ENCODE data around the gene RNF225.
"Not testable (repeated sequence)": the region's sequence is repeated elsewhere in the genome, so short reads cannot be mapped to it uniquely, and the experiment has no call there.

The RNF225 gene

GRCh38 chr19:58395220-58395978, at the start of gene RNF225:
Gene RNF225, plus strand, starts transcription at chr19:58395656. Its CDS starts 434 bp downstream, at chr19:58396090.
- Mint-ChIP-seq H3K9me3 (no peaks in the 10 kb centered on the region), H3K27me3 (ENCODE audit: low read depth) (peaks cover 9% of the 10 kb centered on the region), H3K4me3 (no peak within 1 kb of the TSS), H3K4me1 (ENCODE audit: low read depth) (peaks cover 9% of the 10 kb centered on the region), H3K36me3 (ENCODE audit: low read depth) (peaks cover 30% of the 10 kb centered on the region), H3K27ac (no peak within 1 kb of the TSS)

GRCh38 chr19:58346961-58347929, 48.2 kb upstream of the RNF225 start:
- Mint-ChIP-seq H3K4me3 (peak overlapping the region; percentile 91), H3K36me3 (ENCODE audit: low read depth) (peaks cover 6% of the 10 kb centered on the region), H3K27ac (peak overlapping the region; percentile 82), H3K27me3 (ENCODE audit: low read depth) (no peaks in the 10 kb centered on the region), H3K4me1 (ENCODE audit: low read depth) (peaks cover 17% of the 10 kb centered on the region), H3K9me3 (peaks cover 4% of the 10 kb centered on the region)

- not testable (repeated sequence) for H3K27me3 Mint-ChIP-seq (ENCODE audit: low read depth); H3K9me3 Mint-ChIP-seq; H3K36me3 Mint-ChIP-seq (ENCODE audit: low read depth)
- Mint-ChIP-seq H3K4me1 (ENCODE audit: low read depth) (peaks cover 17% of the 10 kb centered on the region), H3K27ac (peak overlapping the region; percentile 82), H3K4me3 (peak overlapping the region; percentile 91)
Observed at GRCh38 chr19:58348080-58348479, 47.4 kb upstream of the RNF225 start.

GRCh38 chr19:58349590-58349989, 45.9 kb upstream of the RNF225 start:
- H3K27me3 Mint-ChIP-seq (ENCODE audit: low read depth): no peaks in the 10 kb centered on the region
- H3K4me3 Mint-ChIP-seq: peak overlapping the region; percentile 36
- peaks cover 4% of the 10 kb centered on the region for H3K36me3 Mint-ChIP-seq (ENCODE audit: low read depth)
- no peak overlapping the region for H3K27ac Mint-ChIP-seq
- H3K4me1 Mint-ChIP-seq (ENCODE audit: low read depth): peaks cover 15% of the 10 kb centered on the region
- no peaks in the 10 kb centered on the region for H3K9me3 Mint-ChIP-seq

GRCh38 chr19:58350001-58350861, 45.2 kb upstream of the RNF225 start:
- Mint-ChIP-seq H3K36me3 (ENCODE audit: low read depth) (peaks cover 4% of the 10 kb centered on the region), H3K27ac (no peak overlapping the region), H3K27me3 (ENCODE audit: low read depth) (no peaks in the 10 kb centered on the region), H3K9me3 (no peaks in the 10 kb centered on the region), H3K4me3 (no peak overlapping the region), H3K4me1 (ENCODE audit: low read depth) (peaks cover 15% of the 10 kb centered on the region)

GRCh38 chr19:58350871-58351557, 44.4 kb upstream of the RNF225 start:
- Mint-ChIP-seq H3K4me1 (ENCODE audit: low read depth) (peaks cover 15% of the 10 kb centered on the region), H3K27me3 (ENCODE audit: low read depth) (no peaks in the 10 kb centered on the region), H3K36me3 (ENCODE audit: low read depth) (peaks cover 4% of the 10 kb centered on the region), H3K4me3 (no peak overlapping the region), H3K9me3 (no peaks in the 10 kb centered on the region), H3K27ac (no peak overlapping the region)

- no peaks in the 10 kb centered on the region for H3K27me3 Mint-ChIP-seq (ENCODE audit: low read depth)
- H3K36me3 Mint-ChIP-seq (ENCODE audit: low read depth): peaks cover 4% of the 10 kb centered on the region
- no peak overlapping the region for H3K4me3 Mint-ChIP-seq
- H3K9me3 Mint-ChIP-seq: no peaks in the 10 kb centered on the region
- H3K27ac Mint-ChIP-seq: no peak overlapping the region
- H3K4me1 Mint-ChIP-seq (ENCODE audit: low read depth): peaks cover 15% of the 10 kb centered on the region
Observed at GRCh38 chr19:58351558-58351878, 43.9 kb upstream of the RNF225 start.

- Mint-ChIP-seq H3K4me1 (ENCODE audit: low read depth) (peaks cover 12% of the 10 kb centered on the region), H3K27ac (no peak overlapping the region), H3K27me3 (ENCODE audit: low read depth) (no peaks in the 10 kb centered on the region), H3K9me3 (no peaks in the 10 kb centered on the region), H3K4me3 (no peak overlapping the region), H3K36me3 (ENCODE audit: low read depth) (peaks cover 4% of the 10 kb centered on the region)
Observed at GRCh38 chr19:58351990-58352755, 43.3 kb upstream of the RNF225 start.

GRCh38 chr19:58352760-58353671, 42.4 kb upstream of the RNF225 start, which contains the start of gene A1BG:
Gene A1BG, minus strand, starts transcription at chr19:58353492. Its CDS starts 55 bp downstream, at chr19:58353437.
- H3K4me3 Mint-ChIP-seq: no peak within 1 kb of the TSS

GRCh38 chr19:58353717-58354477, 41.6 kb upstream of the RNF225 start:
- peaks cover 4% of the 10 kb centered on the region for H3K36me3 Mint-ChIP-seq (ENCODE audit: low read depth)
- H3K4me1 Mint-ChIP-seq (ENCODE audit: low read depth): peaks cover 5% of the 10 kb centered on the region
- no peaks in the 10 kb centered on the region for H3K27me3 Mint-ChIP-seq (ENCODE audit: low read depth)
- no peak overlapping the region for H3K27ac Mint-ChIP-seq
- H3K4me3 Mint-ChIP-seq: no peak overlapping the region
- H3K9me3 Mint-ChIP-seq: no peaks in the 10 kb centered on the region

More at GRCh38 chr19:58352760-58353671, 42.4 kb upstream of the RNF225 start, which contains the start of gene A1BG:
- H3K27ac Mint-ChIP-seq: no peak within 1 kb of the TSS
- H3K4me1 Mint-ChIP-seq (ENCODE audit: low read depth): peaks cover 11% of the 10 kb centered on the region
- no peaks in the 10 kb centered on the region for H3K27me3 Mint-ChIP-seq (ENCODE audit: low read depth)
- H3K9me3 Mint-ChIP-seq: no peaks in the 10 kb centered on the region
- peaks cover 4% of the 10 kb centered on the region for H3K36me3 Mint-ChIP-seq (ENCODE audit: low read depth)

GRCh38 chr19:58354478-58355030, 40.9 kb upstream of the RNF225 start:
- Mint-ChIP-seq H3K4me3 (no peak overlapping the region), H3K27ac (no peak overlapping the region), H3K4me1 (ENCODE audit: low read depth) (peaks cover 3% of the 10 kb centered on the region), H3K27me3 (ENCODE audit: low read depth) (no peaks in the 10 kb centered on the region), H3K36me3 (ENCODE audit: low read depth) (peaks cover 2% of the 10 kb centered on the region), H3K9me3 (no peaks in the 10 kb centered on the region)

All from T-helper 1 cell treated with Interleukin-12 subunit alpha and Interleukin-12 subunit beta and Interleukin-4 antibody, amounts not matched to agents 30 μg/mL and 1 μg/mL, for 36 hours (primary cell).